ENCODE results near the gene ANKRD12.

DNA sequence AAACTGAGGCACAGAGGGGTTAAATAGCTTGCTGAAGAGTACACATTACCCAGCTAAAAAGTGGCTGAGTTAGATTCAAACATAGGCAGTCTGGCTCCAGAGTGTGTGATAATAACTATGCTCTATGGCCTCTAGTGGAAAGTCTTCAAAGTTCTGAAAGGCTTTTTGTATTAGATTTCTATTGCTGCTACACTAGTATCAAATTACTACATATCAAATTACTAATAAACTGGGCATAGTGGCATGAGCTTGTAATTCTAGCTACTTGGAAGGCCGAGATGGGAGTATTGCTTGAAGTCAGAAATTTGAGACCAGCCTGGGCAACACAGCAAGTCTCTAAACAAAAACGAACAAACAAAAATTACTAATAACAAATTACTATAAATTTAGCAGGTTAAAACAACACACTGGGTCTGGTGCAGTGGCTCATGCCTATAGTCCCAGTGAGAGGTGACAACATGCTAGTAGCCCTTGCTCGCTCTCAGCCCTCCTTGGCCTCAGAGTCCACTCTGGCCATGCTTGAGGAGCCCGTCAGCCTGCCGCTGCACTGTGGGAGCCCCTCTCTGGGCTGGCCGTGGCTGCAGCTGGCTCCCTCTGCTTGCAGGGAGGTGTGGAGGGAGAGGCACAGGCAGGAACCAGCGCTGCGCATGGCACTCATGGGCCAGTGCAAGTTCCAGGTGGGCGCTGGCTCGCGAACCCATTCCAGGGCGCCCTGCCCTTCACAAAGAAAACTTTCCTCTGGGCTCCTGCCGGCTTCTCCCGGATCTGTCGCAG is 159.8 kb downstream of the ANKRD12 start:
- TF ChIP-seq, protein P1, sequence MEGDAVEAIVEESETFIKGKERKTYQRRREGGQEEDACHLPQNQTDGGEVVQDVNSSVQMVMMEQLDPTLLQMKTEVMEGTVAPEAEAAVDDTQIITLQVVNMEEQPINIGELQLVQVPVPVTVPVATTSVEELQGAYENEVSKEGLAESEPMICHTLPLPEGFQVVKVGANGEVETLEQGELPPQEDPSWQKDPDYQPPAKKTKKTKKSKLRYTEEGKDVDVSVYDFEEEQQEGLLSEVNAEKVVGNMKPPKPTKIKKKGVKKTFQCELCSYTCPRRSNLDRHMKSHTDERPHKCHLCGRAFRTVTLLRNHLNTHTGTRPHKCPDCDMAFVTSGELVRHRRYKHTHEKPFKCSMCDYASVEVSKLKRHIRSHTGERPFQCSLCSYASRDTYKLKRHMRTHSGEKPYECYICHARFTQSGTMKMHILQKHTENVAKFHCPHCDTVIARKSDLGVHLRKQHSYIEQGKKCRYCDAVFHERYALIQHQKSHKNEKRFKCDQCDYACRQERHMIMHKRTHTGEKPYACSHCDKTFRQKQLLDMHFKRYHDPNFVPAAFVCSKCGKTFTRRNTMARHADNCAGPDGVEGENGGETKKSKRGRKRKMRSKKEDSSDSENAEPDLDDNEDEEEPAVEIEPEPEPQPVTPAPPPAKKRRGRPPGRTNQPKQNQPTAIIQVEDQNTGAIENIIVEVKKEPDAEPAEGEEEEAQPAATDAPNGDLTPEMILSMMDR (IDR thresholded peaks at IDR 0.05): no peak
- no peak for TF ChIP-seq POLR2A (IDR thresholded peaks at IDR 0.05)
